MM.1S (cell line): ENCODE data around the gene ACTN3.
"Not testable (repeated sequence)": the region's sequence is repeated elsewhere in the genome, so short reads cannot be mapped to it uniquely, and the experiment has no call there.

Source experiments
- DNase-seq: peaks from one replicate; pipeline ENCODE4 v3.0.0-alpha.2; 2015
- H2AFZ ChIP-seq: fragments of 300-600 bp; sonication (generic); 2 replicates; pipeline ENCODE4 v1.6.0; 2016; ENCODE audit warnings: antibody characterized with exemption, low read length
- H3F3A ChIP-seq: fragments of 300-600 bp; sonication (generic); 2 replicates; pipeline ENCODE4 v1.6.1; 2016; ENCODE audit warnings: mild to moderate bottlenecking, antibody characterized with exemption, low read length, moderate library complexity, mixed read lengths; ENCODE audit not compliant: insufficient read depth
- H3K27ac ChIP-seq: fragments of 300-600 bp; sonication (generic); 2 replicates; pipeline ENCODE4 v1.5.1; 2016; ENCODE audit warnings: mild to moderate bottlenecking, low read length
- H3K27me3 ChIP-seq: fragments of 300-600 bp; sonication (generic); replicated peaks from 2 replicates; pipeline ENCODE4 v1.6.0; 2016; ENCODE audit warnings: low read length; ENCODE audit not compliant: insufficient read depth
- H3K36me3 ChIP-seq: fragments of 300-600 bp; sonication (generic); replicated peaks from 2 replicates; pipeline ENCODE4 v1.6.1; 2016; ENCODE audit warnings: mild to moderate bottlenecking, low read length, mixed read lengths; ENCODE audit not compliant: insufficient read depth
- H3K4me1 ChIP-seq: fragments of 300-600 bp; sonication (generic); 2 replicates; pipeline ENCODE4 v1.6.1; 2016; ENCODE audit warnings: low read length, mixed read lengths
- H3K4me2 ChIP-seq: fragments of 300-600 bp; sonication (generic); 2 replicates; pipeline ENCODE4 v1.6.0; 2016; ENCODE audit warnings: low read depth, low read length
- H3K4me3 ChIP-seq: fragments of 300-600 bp; sonication (generic); 2 replicates; pipeline ENCODE4 v1.5.1; 2016; ENCODE audit warnings: low read length, mixed read lengths
- H3K79me2 ChIP-seq: fragments of 300-600 bp; sonication (generic); 2 replicates; pipeline ENCODE4 v1.6.1; 2016; ENCODE audit warnings: mixed run types, low read length, mixed read lengths
- H3K9ac ChIP-seq: fragments of 300-600 bp; sonication (generic); 2 replicates; pipeline ENCODE4 v1.6.1; 2016; ENCODE audit warnings: low read length, mixed read lengths
- H3K9me2 ChIP-seq: fragments of 300-600 bp; sonication (generic); replicated peaks from 2 replicates; pipeline ENCODE4 v1.6.1; 2016; ENCODE audit warnings: mild to moderate bottlenecking, low read length, mixed read lengths; ENCODE audit not compliant: insufficient read depth
- H3K9me3 ChIP-seq: fragments of 300-600 bp; sonication (generic); replicated peaks from 2 replicates; pipeline ENCODE4 v1.6.1; 2016; ENCODE audit warnings: mild to moderate bottlenecking, low read length, mixed read lengths; ENCODE audit not compliant: insufficient read depth
- H4K20me1 ChIP-seq: fragments of 300-600 bp; sonication (generic); 2 replicates; pipeline ENCODE4 v1.6.1; 2016; ENCODE audit warnings: mild to moderate bottlenecking, low read length, moderate library complexity, mixed read lengths; ENCODE audit not compliant: insufficient read depth
- CTCF ChIP-seq: fragments of 300-600 bp; sonication (generic); IDR thresholded peaks from 2 replicates; pipeline ENCODE4 v1.5.1; 2016; ENCODE audit warnings: antibody characterized with exemption, low read length, mixed read lengths
- EZH2 ChIP-seq: fragments of 300-600 bp; sonication (generic); optimal IDR thresholded peaks from 2 replicates; pipeline ENCODE3; 2017; ENCODE audit warnings: low read depth, mild to moderate bottlenecking, antibody characterized with exemption, low read length, mixed read lengths
- EZH2phosphoT487 ChIP-seq: fragments of 300-600 bp; sonication (generic); IDR thresholded peaks from 2 replicates; pipeline ENCODE4 v1.6.1; 2018; ENCODE audit warnings: antibody characterized with exemption, low read length

The ACTN3 gene

GRCh38 chr11:66586136-66586535 lies 39.4 kb downstream of the ACTN3 start:
- Histone ChIP-seq H4K20me1 (no peaks in the 10 kb centered on the region), H2AFZ (no peak overlapping the region), H3K79me2 (no peaks in the 10 kb centered on the region), H3K27me3 (peaks cover 22% of the 10 kb centered on the region; the same call in 1 of the 2 replicates), H3K27ac (no peak overlapping the region), H3F3A (no peaks in the 10 kb centered on the region), H3K4me2 (no peak overlapping the region), H3K9ac (no peak overlapping the region), H3K36me3 (no peaks in the 10 kb centered on the region), H3K9me3 (no peaks in the 10 kb centered on the region), H3K4me3 (no peak overlapping the region), H3K9me2 (no peaks in the 10 kb centered on the region), H3K4me1 (no peaks in the 10 kb centered on the region)
- DNase-seq: no peak
- TF ChIP-seq CTCF (no peak), EZH2 (no peak), EZH2phosphoT487 (no peak)

DNA sequence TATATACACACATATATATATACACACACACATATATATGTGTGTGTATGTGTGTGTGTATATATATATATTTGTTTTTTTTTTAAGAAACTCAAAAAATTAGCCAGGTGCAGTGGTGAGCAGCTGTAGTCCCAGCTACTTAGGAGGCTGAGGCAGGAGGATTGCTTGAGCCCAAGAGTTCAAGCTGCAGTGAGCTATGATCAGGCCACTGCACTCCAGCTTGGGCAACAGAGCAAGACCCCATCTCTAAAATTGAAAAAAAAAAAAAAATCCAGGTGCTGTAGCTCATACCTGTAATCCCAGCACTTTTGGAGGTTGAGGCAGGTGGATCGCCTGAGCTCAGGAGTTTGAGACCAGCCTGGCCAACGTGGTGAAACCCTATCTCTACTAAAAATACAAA lies 42.6 kb downstream of the ACTN3 start:
- not testable (repeated sequence) for H3F3A ChIP-seq, H3K9me3 ChIP-seq, H3K4me3 ChIP-seq, H4K20me1 ChIP-seq, H3K27ac ChIP-seq, H3K4me1 ChIP-seq, H3K36me3 ChIP-seq, H3K9me2 ChIP-seq, H3K4me2 ChIP-seq, H3K79me2 ChIP-seq, H3K9ac ChIP-seq, H2AFZ ChIP-seq, DNase-seq
- peaks cover 15% of the 10 kb centered on the region; the same call in 1 of the 2 replicates for H3K27me3 ChIP-seq

DNA sequence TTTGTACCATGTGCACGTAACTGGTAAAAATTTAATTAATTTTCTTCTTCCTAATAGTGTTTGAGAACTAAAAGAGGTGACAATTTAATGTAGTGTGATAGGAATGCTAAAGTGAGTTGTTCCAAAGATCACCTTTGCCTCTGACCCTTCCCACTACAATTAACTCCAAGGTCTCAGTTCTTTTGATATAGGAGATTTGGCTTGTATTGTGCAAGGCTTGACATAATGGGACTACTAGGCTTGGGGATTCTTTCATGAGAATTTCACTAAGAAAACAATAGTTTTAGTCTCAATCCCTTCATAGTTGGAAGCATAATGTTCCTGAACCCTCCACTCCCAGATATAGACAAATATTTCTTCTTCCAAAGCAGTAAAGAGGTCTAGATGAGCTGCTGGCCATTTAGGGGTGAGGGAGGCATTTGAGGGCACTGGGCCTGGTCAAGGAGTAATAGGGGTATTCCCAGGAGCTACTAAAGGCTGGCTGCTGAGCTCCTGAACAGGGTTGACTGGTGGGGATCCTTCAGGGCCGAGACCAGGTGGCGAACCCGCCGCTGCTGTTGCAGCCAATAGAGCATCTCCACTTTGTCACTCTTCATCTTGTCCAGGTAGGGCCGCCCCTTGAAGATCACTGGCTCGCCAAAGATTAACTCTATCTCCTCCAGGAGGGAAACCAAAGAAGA lies 43.4 kb downstream of the ACTN3 start:
- no peak overlapping the region for H3K4me2 ChIP-seq
- peaks cover 8% of the 10 kb centered on the region; the same call in 1 of the 2 replicates for H3K79me2 ChIP-seq
- H3K9me3 ChIP-seq: no peaks in the 10 kb centered on the region

More for the DNA sequence above, 43.4 kb downstream of the ACTN3 start:
- Histone ChIP-seq H3K27me3 (peaks cover 15% of the 10 kb centered on the region; the same call in 1 of the 2 replicates), H2AFZ (no peak overlapping the region), H4K20me1 (no peaks in the 10 kb centered on the region), H3K36me3 (no peaks in the 10 kb centered on the region), H3K4me3 (no peak overlapping the region), H3K9ac (no peak overlapping the region), H3K4me1 (peaks cover 3% of the 10 kb centered on the region; the same call in 1 of the 2 replicates), H3K9me2 (no peaks in the 10 kb centered on the region), H3K27ac (no peak overlapping the region), H3F3A (no peaks in the 10 kb centered on the region)
- no peak for TF ChIP-seq EZH2
- no peak for TF ChIP-seq EZH2phosphoT487
- TF ChIP-seq CTCF: no peak
- DNase-seq: no peak
